ELR (cell line): ENCODE data around the gene TAOK2.
"Not testable (repeated sequence)": the region's sequence is repeated elsewhere in the genome, so short reads cannot be mapped to it uniquely, and the experiment has no call there.

Experiments used
- DNase-seq: peaks from one replicate; pipeline ENCODE4 v3.0.0-alpha.2; 2015; ENCODE audit warnings: low read depth

TAOK2 gene

GRCh38 chr16:30004424-30004776 is 30.7 kb downstream of the TAOK2 start:
- DNase-seq = no peak

GRCh38 chr16:30004811-30005242 is 31.2 kb downstream of the TAOK2 start:
- DNase-seq = no peak

- DNase-seq = peak; percentile 66
Observed at GRCh38 chr16:30005341-30006094, 31.9 kb downstream of the TAOK2 start.

- DNase-seq = no peak
Observed at GRCh38 chr16:30006095-30006473, 32.4 kb downstream of the TAOK2 start.

GRCh38 chr16:30006659-30007377 is 33.1 kb downstream of the TAOK2 start:
- DNase-seq = no peak

- DNase-seq = no peak
Observed at GRCh38 chr16:30007378-30007895, 33.8 kb downstream of the TAOK2 start.

- no peak for DNase-seq
Observed at GRCh38 chr16:30009085-30009862, 35.6 kb downstream of the TAOK2 start.

- no peak for DNase-seq
Observed at GRCh38 chr16:30009990-30010843, 36.5 kb downstream of the TAOK2 start.

- no peak for DNase-seq
Observed at GRCh38 chr16:30010844-30011713, 37.4 kb downstream of the TAOK2 start, which contains the start of gene DOC2A. DOC2A (minus strand) TSS chr16:30011027; CDS start chr16:30010222, 805 bp downstream.

GRCh38 chr16:30011714-30012504 is 38.2 kb downstream of the TAOK2 start:
- DNase-seq = no peak

GRCh38 chr16:30012598-30012997 is 38.9 kb downstream of the TAOK2 start:
- DNase-seq = not testable (repeated sequence)

- DNase-seq = not testable (repeated sequence)
Observed at GRCh38 chr16:30015450-30015849, 41.8 kb downstream of the TAOK2 start.

GRCh38 chr16:30016555-30017276 is 43.0 kb downstream of the TAOK2 start:
- DNase-seq = no peak

- DNase-seq = no peak
Observed at GRCh38 chr16:30017277-30017656, 43.6 kb downstream of the TAOK2 start.

- not testable (repeated sequence) for DNase-seq
Observed at GRCh38 chr16:30017937-30018336, 44.3 kb downstream of the TAOK2 start.

- peak; percentile 62 for DNase-seq
Observed at GRCh38 chr16:30018731-30019158, 45.1 kb downstream of the TAOK2 start.

GRCh38 chr16:30022887-30023286 is 49.2 kb downstream of the TAOK2 start, which contains the start of gene C16orf92:
C16orf92 (plus strand) TSS chr16:30023198; CDS start chr16:30023341, 143 bp downstream.
- no peak for DNase-seq

GRCh38 chr16:30023586-30023985 is 49.9 kb downstream of the TAOK2 start:
- no peak for DNase-seq

GRCh38 chr16:30024451-30024850 is 50.8 kb downstream of the TAOK2 start:
- no peak for DNase-seq
